ENCODE results near the gene LINC01488.

GRCh38 chr11:69475141-69475865, 6.2 kb upstream of the LINC01488 start:
- TF ChIP-seq CTCF (IDR thresholded peaks at IDR 0.05; ENCODE audit: insufficient read depth, low read depth, low read length), result no peak
- TF ChIP-seq EZH2 (IDR thresholded peaks at IDR 0.05; ENCODE audit: insufficient read depth, low read length), result no peak
